Measurements from ENCODE around the gene ITIH2.

- no peak for TF ChIP-seq GATA2 (IDR thresholded peaks at IDR 0.05; ENCODE audit: low read depth, low read length)
- TF ChIP-seq GATA3 (IDR thresholded peaks at IDR 0.05; ENCODE audit: low read depth, low read length): no peak
Observed at GRCh38 chr10:7755103-7755502, 52.0 kb downstream of the ITIH2 start.
